HG02798 (cell line): ENCODE results near the gene TCF23.
A peak's percentile ranks its signal among the peaks of the same experiment; 100 is the strongest.
"Not testable (repeated sequence)": the region's sequence is repeated elsewhere in the genome, so short reads cannot be mapped to it uniquely, and the experiment has no call there.

ENCODE experiments used
- ATAC-seq: cut with Tn5 transposase; IDR thresholded peaks from one replicate; pipeline ENCODE4 v1.9.1; 2021; ENCODE audit warnings: mild to moderate bottlenecking; ENCODE audit not compliant: unreplicated experiment, poor library complexity

The TCF23 gene

DNA sequence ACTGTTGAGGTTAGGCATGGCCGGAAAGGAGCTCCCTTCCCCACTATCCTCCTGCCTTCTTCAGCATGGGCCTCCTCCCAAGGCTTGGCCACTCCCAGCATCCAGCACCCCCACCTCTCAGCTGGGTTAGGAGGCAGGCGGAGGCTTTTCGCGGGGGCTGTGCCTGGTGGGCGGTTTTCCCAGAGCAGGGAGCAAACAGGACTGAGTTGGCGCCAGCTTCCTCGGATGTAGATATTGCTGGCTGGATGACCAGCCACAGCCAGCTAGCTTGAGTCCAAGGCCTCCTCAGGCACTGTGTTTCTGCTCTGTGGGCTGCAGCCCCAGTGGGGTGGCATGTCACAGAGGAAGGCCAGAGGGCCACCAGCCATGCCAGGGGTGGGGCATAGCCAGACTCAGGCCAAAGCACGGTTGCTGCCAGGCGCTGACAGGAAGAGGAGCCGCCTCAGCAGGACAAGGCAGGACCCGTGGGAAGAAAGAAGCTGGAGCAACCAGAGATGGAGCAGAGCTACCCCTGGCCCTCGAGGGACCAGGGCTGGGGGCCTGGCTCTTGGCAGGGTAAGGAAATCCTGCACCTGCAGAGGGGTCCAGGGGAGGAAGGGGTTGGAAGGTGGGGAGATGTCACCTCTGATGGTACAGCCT lies at the start of gene TCF23:
Gene TCF23, plus strand, starts transcription at position 204 of the 639 bp plus-strand sequence. Its CDS starts 130 bp downstream, at position 334.
- ATAC-seq: no peak

- no peak for ATAC-seq
Measured at GRCh38 chr2:27099334-27099955, 49.4 kb upstream of the TCF23 start.

- ATAC-seq: no peak
Measured at GRCh38 chr2:27100036-27100435, 48.8 kb upstream of the TCF23 start.

- no peak for ATAC-seq
Measured at GRCh38 chr2:27102329-27102728, 46.5 kb upstream of the TCF23 start.

DNA sequence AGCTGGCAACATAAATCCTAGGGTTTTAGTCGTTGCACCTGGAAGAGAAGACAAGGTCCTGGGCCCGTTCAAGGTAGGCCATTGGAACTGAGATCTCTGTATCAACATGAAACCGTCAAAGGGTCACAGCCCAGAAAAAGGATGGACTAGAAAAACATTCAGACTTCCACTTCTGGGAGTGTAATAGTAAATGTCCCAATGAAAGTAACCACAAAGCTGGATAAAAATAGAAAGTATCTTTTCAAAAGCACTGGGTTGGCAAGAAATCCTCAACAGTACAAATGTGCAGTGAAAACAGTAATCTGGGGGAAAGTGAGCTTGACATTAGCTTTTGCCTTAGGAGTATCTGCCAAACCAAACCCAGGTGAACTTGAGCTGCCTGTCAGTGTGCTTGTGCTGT lies 42.8 kb upstream of the TCF23 start:
- ATAC-seq: no peak

DNA sequence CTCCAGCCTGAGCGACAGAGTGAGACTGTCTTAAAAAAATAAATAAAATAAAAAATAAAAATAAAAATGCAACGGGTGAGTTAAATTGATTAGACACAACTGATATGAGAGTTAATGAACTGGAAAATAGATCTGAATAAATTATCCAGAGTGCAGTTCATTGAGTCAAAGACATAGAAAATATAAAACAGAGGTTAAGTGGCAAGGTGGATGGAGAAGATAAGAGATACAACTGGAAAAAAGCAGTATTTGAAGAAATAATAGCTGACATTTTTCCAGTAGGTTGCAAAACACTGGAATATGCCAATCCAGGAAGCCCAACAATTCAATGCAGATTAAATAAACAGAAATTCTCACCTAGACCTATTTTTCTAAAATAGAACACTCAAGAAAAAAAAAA lies 40.6 kb upstream of the TCF23 start:
- ATAC-seq: no peak

GRCh38 chr2:27109083-27109482 lies 39.7 kb upstream of the TCF23 start:
- no peak for ATAC-seq

GRCh38 chr2:27110603-27111352 lies 38.0 kb upstream of the TCF23 start:
- not testable (repeated sequence) for ATAC-seq

- not testable (repeated sequence) for ATAC-seq
Measured at GRCh38 chr2:27111392-27112078, 37.3 kb upstream of the TCF23 start.

GRCh38 chr2:27115519-27115918 lies 33.3 kb upstream of the TCF23 start:
- ATAC-seq: no peak

DNA sequence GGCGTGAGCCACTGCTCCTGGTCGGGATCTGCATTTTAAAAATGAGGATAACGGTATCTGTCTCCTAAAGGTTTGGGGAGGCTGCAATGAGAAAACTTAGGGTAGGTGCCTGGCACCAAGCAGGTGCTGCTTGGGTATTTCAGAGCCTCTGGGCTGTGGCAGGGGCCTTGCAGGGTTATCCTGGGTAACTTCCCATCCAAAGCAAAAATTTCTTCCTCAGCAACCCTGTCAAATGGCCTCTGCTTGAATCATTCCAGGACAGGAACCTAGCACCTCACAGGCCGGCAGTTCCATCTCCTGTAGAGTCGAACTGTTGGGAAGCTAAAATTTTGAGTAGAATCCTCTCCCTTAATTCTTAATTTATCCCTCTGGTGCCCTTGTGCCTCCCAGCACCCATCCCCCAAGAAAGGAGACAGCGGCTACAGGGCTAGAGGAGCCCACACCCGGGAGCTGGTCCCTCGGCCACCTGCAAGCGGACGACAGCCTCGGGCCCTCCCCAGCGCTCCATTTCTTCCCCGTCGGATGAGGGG lies 30.7 kb upstream of the TCF23 start:
- no peak for ATAC-seq

GRCh38 chr2:27118525-27119329 lies 30.1 kb upstream of the TCF23 start, which contains the start of gene CGREF1:
CGREF1 (minus strand) TSS chr2:27119128; CDS start chr2:27104366, 14,762 bp downstream.
- ATAC-seq: no peak

DNA sequence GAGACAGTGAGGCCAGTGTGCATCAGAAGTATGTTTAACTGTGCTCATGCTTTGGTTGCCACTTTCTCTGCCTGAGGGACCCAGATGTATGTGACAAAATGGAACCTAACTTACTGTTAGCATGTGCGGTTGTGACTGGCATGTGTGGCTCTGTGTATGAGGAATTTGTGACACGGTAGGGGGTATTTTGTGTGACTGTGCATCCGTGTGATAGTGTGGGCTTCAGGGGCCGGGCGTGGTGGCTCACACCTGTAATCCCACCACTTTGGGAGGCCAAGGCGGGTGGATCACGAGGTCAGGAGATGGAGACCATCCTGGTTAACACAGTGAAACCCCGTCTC lies 29.5 kb upstream of the TCF23 start:
- ATAC-seq: not testable (repeated sequence)

DNA sequence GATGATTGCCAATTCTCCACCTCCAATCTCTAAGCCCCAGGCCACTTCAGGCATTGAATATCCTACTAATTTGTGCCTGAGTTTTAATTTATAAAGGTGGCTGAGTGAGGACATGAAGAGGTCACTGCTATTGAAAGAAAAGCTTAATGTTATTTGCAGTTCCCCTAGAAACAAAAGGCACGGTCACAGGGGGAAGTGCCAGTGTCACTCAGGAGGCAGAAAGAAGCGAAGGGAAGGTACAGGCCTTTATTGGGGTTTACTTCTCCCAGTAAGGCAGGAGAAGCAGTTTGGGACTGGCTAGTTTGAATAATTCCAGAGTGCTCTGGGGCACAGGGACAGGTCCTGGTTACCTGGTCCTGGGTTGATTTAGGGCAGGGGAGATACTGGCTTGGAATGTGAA lies 26.9 kb upstream of the TCF23 start:
- ATAC-seq: no peak

DNA sequence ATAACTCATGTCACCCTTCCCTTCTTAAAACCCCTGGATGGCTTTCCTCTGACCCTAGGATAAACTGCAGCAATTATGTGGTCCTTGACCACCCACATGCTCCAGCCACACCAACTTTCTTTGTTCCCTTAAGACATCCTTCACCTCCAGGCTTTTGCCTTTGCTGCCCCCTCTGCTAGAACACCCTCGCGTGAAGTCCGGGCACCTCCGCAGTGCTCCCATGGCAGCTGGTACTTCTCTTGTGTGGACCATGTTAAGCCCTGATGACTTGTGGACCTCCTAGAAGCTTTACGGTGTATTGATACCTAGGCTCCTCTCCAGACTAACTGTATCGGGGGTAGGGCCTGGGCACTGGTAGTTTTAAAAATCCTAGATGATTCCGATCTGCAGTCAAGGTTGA lies 26.0 kb upstream of the TCF23 start:
- no peak for ATAC-seq

DNA sequence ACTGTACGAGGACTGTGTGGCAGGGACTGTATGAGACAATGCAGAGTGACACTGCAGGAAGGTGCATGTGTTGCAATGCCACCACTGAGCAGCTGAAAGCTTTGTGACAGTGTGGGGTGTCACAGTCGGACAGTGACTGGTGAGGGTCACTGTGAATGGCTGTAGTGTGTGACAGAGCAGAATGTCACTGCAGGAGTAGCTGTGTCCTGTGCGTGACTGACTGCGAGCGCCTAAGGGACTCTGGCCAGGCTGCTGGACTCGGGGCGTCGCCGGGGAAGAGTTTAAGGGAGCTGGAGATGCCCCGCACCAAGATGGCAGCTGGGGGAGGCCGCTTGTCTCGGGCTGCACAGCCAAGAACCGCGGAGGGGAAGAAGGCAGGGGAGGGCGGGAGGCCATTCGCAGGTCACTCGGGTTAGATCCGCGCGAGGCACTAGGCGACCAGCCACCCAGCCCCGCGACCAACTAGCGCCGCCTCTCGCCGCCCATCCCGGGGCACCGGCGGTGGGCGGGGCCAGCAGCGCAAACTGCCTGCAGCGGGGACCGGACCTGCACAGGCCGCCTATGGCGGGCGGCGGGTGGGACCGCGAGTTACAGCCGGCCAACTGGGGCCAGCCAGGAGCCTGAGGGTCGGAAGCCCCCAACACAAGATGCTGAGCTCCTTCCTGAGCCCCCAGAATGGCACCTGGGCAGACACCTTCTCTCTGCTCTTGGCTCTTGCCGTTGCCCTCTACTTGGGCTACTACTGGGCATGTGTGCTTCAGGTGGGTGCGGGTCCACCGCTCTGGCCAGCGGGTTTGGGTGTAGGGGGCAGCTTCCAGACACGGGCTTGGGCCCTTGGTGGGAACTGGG lies 25.3 kb upstream of the TCF23 start, which contains the start of gene ABHD1:
Gene ABHD1, plus strand, starts transcription at position 514 of the 849 bp plus-strand sequence. Its CDS starts 134 bp downstream, at position 648.
- peak; percentile 61 for ATAC-seq

GRCh38 chr2:27125104-27125503 lies 23.7 kb upstream of the TCF23 start:
- ATAC-seq: no peak

- ATAC-seq: no peak
Measured at GRCh38 chr2:27126252-27126710, 22.5 kb upstream of the TCF23 start.
